Fibroblast of pulmonary artery (primary cell): Measurements from ENCODE around the gene GLMP.
A peak's percentile ranks its signal among the peaks of the same experiment; 100 is the strongest.

Experiments used
- DNase-seq: peaks from one replicate; pipeline ENCODE4 v3.0.0-alpha.2; 2010; ENCODE audit warnings: low read depth
- H3K4me3 ChIP-seq: replicated peaks from 2 replicates; pipeline ENCODE4 v1.5.1; 2011; ENCODE audit warnings: low read depth, mild to moderate bottlenecking, control low read depth, low read length, moderate library complexity
- CTCF ChIP-seq: IDR thresholded peaks from 2 replicates; pipeline ENCODE4 v1.5.1; 2011; ENCODE audit warnings: mild to moderate bottlenecking, control low read depth, low read length, inconsistent platforms; ENCODE audit errors: missing control alignments

Gene GLMP

GRCh38 chr1:156295391-156295947 is at the start of gene GLMP:
Gene GLMP, minus strand, starts transcription at chr1:156295679. Its CDS starts 34 bp downstream, at chr1:156295645.
- no peak for TF ChIP-seq CTCF
- peak; percentile 80 for DNase-seq
- H3K4me3 ChIP-seq, result peak within 1 kb of the TSS; percentile 97

GRCh38 chr1:156344409-156344808 is 48.9 kb upstream of the GLMP start:
- no peak for TF ChIP-seq CTCF
- DNase-seq, result no peak
- no peak overlapping the region for H3K4me3 ChIP-seq

GRCh38 chr1:156342166-156342955 is 46.9 kb upstream of the GLMP start:
- TF ChIP-seq CTCF, result no peak
- no peak for DNase-seq
- H3K4me3 ChIP-seq, result no peak overlapping the region

- peak; percentile 100 for DNase-seq
- TF ChIP-seq CTCF, result no peak
- peak within 1 kb of the TSS; percentile 96 for H3K4me3 ChIP-seq
These were observed 42.9 kb upstream of the GLMP start, which contains the start of the genes CCT3 and TSACC for GRCh38 chr1:156338180-156338976. Gene CCT3, minus strand, starts transcription at chr1:156338292. Its CDS starts 108 bp downstream, at chr1:156338184. Gene TSACC, plus strand, starts transcription at chr1:156338526. Its CDS starts 1,232 bp downstream, at chr1:156339758.

GRCh38 chr1:156337888-156338179 is 42.4 kb upstream of the GLMP start:
- H3K4me3 ChIP-seq, result peak overlapping the region; percentile 96
- no peak for DNase-seq
- no peak for TF ChIP-seq CTCF

- no peak for TF ChIP-seq CTCF
- peak overlapping the region; percentile 96 for H3K4me3 ChIP-seq
- DNase-seq, result no peak
These were observed 41.8 kb upstream of the GLMP start for GRCh38 chr1:156337052-156337887.
